IMR-90 (cell line): ENCODE data around the gene C10orf105.

ENCODE experiments used
- CEBPB ChIP-seq: IDR thresholded peaks from 2 replicates; pipeline ENCODE4 v1.6.1; 2012; ENCODE audit warnings: low read depth, low read length, improper control_type of control experiment
- CHD1 ChIP-seq: IDR thresholded peaks from 2 replicates; pipeline ENCODE4 v1.6.1; 2012; ENCODE audit warnings: low read depth, low read length, improper control_type of control experiment
- MAZ ChIP-seq: IDR thresholded peaks from 2 replicates; pipeline ENCODE4 v1.6.1; 2012; ENCODE audit warnings: low read depth, mild to moderate bottlenecking, low read length, improper control_type of control experiment, moderate library complexity, borderline replicate concordance
- NFE2L2 ChIP-seq: fragments of 150-350 bp; IDR thresholded peaks from 2 replicates; pipeline ENCODE4 v1.6.1; 2016; ENCODE audit warnings: low read depth, mild to moderate bottlenecking, low read length
- POLR2A ChIP-seq: IDR thresholded peaks from 2 replicates; pipeline ENCODE4 v1.6.1; 2012; ENCODE audit warnings: mild to moderate bottlenecking, low read depth, low read length
- RAD21 ChIP-seq: IDR thresholded peaks from 2 replicates; pipeline ENCODE4 v1.6.1; 2012; ENCODE audit warnings: low read length, improper control_type of control experiment
- TF ChIP-seq, protein P1 (sequence below): conservative IDR thresholded peaks from 2 replicates; pipeline ENCODE4 v1.5.1; 2012; ENCODE audit warnings: mild to moderate bottlenecking, low read depth, low read length, improper control_type of control experiment
- TF ChIP-seq, protein P2 (sequence below): fragments of 150-350 bp; IDR thresholded peaks from 2 replicates; pipeline ENCODE4 v1.6.1; 2017; ENCODE audit warnings: mild to moderate bottlenecking, antibody characterized with exemption, low read length, low read depth

- TF ChIP-seq, protein P1, sequence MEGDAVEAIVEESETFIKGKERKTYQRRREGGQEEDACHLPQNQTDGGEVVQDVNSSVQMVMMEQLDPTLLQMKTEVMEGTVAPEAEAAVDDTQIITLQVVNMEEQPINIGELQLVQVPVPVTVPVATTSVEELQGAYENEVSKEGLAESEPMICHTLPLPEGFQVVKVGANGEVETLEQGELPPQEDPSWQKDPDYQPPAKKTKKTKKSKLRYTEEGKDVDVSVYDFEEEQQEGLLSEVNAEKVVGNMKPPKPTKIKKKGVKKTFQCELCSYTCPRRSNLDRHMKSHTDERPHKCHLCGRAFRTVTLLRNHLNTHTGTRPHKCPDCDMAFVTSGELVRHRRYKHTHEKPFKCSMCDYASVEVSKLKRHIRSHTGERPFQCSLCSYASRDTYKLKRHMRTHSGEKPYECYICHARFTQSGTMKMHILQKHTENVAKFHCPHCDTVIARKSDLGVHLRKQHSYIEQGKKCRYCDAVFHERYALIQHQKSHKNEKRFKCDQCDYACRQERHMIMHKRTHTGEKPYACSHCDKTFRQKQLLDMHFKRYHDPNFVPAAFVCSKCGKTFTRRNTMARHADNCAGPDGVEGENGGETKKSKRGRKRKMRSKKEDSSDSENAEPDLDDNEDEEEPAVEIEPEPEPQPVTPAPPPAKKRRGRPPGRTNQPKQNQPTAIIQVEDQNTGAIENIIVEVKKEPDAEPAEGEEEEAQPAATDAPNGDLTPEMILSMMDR, result no peak
- no peak for TF ChIP-seq MAZ
- no peak for TF ChIP-seq POLR2A
- no peak for TF ChIP-seq NFE2L2
- TF ChIP-seq CEBPB, result no peak
- TF ChIP-seq, protein P2, sequence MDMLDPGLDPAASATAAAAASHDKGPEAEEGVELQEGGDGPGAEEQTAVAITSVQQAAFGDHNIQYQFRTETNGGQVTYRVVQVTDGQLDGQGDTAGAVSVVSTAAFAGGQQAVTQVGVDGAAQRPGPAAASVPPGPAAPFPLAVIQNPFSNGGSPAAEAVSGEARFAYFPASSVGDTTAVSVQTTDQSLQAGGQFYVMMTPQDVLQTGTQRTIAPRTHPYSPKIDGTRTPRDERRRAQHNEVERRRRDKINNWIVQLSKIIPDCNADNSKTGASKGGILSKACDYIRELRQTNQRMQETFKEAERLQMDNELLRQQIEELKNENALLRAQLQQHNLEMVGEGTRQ, result no peak
- no peak for TF ChIP-seq RAD21
- no peak for TF ChIP-seq CHD1
Observed at GRCh38 chr10:71747551-71748523, 28.3 kb upstream of the C10orf105 start.
